SK-N-MC (cell line): ENCODE data around the gene SUZ12.
"Not testable (repeated sequence)": the region's sequence is repeated elsewhere in the genome, so short reads cannot be mapped to it uniquely, and the experiment has no call there.

Experiments
- EZH2 ChIP-seq: fragments of 200-600 bp; sonication (generic); IDR thresholded peaks from one replicate; pipeline ENCODE4 v1.6.1; 2017; ENCODE audit warnings: antibody characterized with exemption
- POLR2AphosphoS5 ChIP-seq: IDR thresholded peaks from 2 replicates; pipeline ENCODE4 v1.6.1; 2012; ENCODE audit warnings: mild to moderate bottlenecking, low read depth, low read length, borderline replicate concordance

DNA sequence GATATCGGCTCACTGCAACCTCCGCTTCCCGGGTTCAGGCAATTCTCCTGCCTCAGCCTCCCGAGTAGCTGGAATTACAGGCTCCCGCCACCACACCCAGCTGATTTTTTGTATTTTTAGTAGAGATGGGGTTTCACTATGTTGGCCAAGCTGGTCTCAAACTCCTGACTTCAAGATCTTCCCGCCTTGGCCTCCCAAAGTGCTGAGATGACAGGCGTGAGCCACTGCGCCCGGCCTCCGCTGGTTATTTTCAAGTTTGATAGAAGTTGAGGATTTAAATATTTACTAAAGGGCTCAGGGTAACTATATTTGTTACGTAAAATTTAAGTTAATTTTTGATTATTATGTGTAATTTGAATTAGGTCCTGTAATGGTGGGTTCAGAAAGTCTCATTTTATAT, 5.1 kb downstream of the SUZ12 start:
- TF ChIP-seq EZH2, POLR2AphosphoS5: not testable (repeated sequence)
